GM19023 (cell line): ENCODE measurements around the gene ERVK3-1.
A peak's percentile ranks its signal among the peaks of the same experiment; 100 is the strongest.
"Not testable (repeated sequence)": the region's sequence is repeated elsewhere in the genome, so short reads cannot be mapped to it uniquely, and the experiment has no call there.

Source experiments
- ATAC-seq: cut with Tn5 transposase; IDR thresholded peaks from one replicate; pipeline ENCODE4 v1.9.1; 2021; ENCODE audit warnings: mild to moderate bottlenecking, moderate library complexity; ENCODE audit not compliant: unreplicated experiment

Gene ERVK3-1

GRCh38 chr19:58338825-58339558 is 33.8 kb downstream of the ERVK3-1 start:
- ATAC-seq, result no peak

DNA sequence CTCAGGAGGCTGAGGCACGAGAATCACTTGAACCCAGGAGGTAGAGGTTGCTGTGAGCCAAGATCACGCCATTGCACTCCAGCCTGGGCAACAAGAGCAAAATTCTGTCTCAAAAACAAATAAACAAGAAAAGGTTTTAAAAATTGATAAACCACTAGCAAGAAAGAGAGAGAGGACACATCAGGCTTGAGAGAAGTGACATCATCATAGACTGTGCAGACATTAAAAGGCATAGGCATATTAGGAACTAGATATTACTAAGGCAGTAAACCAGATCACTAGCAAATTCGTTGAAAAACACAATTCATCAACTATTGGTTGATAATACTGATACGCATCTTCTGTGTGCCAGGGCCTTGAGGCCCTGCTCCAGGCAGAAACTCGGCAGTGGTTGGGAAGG is 40.4 kb downstream of the ERVK3-1 start:
- no peak for ATAC-seq

- ATAC-seq, result peak; percentile 84
These were observed 42.1 kb downstream of the ERVK3-1 start for GRCh38 chr19:58346961-58347929.

DNA sequence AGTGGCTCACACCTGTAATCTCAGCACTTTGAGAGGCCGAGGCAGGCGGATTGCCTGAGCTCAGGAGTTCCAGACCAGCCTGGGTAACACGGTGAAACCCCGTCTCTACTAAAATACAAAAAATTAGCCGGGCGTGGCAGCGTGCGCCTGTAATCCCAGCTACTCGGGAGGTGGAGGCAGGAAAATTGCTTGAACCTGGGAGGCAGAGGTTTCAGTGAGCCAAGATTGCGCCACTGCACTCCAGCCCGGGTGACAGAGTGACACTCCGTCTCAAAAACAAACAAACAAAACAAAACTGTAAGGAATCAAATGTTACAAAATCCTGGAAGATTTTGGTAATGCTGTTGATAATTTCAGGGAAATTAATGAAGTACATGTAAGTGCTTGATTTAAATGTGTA is 42.9 kb downstream of the ERVK3-1 start:
- ATAC-seq, result not testable (repeated sequence)

DNA sequence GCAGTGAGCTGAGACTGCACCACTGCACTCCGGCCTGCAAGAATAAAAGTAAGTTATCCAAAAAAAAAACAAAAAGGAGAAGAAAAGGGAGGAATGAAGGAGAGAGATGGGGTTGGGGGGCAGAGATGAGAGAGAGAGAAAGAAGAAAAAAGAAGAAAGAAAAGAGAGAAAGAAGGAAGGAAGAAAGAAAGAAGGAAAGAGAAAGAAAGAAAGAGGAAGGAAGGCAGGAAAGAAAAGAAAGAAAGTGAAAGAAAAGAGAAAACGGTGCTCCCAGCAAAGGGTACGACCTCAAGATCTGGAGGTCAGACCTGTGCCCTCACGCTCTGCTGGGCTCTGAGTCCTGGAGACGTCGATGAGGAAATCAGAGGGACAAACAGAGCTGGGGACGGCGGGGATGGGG is 44.4 kb downstream of the ERVK3-1 start:
- no peak for ATAC-seq

DNA sequence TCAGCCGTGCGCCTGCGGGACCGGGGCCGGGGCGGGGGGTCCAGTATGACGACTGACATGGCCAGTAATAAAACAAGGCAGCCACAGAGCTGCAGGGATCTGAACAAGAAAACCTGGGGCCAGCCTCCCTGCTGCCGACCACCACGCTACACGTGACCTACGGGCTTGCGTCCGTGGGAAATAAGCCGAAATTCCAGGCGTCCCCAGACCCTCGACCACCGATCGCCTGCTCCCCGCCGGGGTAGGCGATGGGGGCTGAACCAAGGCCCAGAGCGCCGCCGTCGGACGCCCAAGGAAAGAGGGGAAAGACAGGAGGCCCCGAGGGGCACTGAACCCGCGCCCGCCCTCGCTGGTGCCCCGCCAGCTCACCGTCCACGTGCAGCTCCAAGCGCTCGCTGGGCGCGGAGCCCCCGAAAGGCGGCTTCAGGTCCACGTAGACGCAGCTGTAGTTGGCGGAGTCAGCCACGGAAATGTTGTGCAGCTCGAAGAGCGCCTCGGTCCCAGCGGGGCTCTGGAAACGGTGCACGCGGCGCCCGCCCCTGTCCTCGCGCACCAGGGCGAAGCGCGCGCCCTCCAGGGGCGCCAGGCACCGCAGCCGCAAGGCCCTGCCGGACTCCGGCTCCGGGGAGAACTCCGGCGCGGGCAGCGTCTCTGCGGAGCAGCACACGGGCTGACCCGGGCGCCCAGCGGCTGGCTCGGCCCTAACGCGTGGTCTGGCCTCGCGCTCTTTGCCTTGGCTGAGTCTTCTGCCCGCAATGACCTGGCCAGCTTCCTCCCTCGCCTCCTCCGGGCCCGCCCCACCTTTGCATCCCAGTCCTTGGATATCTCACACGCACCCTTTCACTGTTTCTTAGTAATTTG is 45.1 kb downstream of the ERVK3-1 start:
- ATAC-seq, result no peak

- ATAC-seq, result no peak
These were observed 45.8 kb downstream of the ERVK3-1 start for GRCh38 chr19:58350871-58351557.

- no peak for ATAC-seq
These were observed 46.3 kb downstream of the ERVK3-1 start for GRCh38 chr19:58351558-58351878.

DNA sequence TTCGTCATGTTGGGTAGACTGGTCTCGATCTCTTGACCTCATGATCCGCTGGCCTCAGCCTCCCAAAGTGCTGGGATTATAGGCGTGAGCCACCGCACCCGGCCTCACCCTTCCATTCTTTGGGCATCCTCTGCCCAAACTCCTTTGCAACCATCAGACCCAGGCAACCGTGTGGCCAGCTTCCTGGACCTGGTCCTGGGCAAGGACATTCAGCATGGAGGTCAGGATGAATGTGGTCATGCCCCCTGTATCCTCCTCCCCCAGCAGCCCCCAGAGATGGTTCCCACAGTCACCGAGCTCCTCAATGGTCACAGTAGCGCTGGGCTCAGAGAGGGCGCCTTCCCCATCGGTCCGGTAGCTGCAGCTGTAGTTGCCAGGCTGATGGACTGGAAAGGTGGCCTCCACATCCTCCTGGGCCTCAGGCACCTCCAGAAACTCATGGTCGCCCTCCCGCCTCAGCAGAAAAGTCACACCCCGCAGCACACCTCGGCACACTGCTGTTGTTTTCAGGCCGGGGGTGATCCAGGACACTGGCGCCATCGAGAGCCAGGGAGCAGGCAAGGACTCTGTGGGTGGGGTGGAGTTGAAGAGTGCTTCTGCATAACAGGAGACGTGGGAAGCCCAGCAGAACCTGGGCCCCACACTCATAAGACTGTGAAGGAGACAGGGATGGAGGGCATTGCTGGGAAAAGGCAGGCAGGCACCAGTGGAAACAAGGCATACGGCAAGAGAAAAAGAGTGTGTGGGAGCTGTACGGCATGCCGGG is 47.0 kb downstream of the ERVK3-1 start:
- no peak for ATAC-seq

DNA sequence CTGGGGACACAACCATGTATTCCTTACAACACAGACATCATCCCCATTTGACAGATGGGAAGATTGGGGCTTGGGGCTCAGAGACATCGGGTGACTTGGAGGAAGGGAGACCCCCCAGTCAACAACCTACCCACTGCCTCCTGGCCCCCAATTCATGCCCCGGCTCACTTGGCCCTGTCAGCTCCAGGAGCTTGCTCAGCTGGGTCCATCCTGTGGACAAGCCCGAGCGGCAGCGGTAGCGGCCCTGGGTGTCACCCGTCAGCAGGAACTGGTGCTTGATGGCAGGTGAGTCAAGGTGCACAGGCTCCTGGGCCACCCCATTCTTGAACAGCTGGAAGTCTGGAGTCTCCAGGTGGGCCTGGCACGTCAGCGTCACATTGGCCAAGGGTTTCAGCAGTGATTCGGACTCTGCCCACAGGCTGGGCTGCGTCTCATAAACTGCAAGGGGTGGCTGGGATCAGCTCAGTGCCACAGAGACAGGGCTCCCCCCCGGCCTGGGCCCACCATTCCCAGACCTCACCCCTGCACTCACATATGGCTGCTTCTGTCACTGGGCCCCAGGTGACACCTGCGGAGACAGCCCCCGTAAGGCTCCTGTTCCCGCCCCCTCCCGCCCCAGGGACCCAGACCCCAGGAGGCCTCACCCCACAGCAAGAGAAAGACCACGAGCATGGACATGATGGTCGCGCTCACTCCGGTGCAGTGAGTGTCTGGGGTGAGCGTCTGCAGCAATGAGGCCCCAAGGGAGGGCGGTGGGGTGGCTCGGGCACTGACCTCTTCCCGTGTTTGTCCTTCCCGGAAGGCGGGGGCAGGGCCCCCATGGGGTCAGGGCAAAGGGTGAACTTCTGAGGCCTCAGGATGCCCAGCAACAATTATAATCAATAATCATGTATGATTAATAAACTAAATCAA is 47.8 kb downstream of the ERVK3-1 start, which contains the start of gene A1BG:
A1BG (minus strand) TSS at position 733 of the 912 bp plus-strand sequence; CDS start at position 678, 55 bp downstream.
- ATAC-seq, result no peak

GRCh38 chr19:58353717-58354477 is 48.7 kb downstream of the ERVK3-1 start:
- ATAC-seq, result no peak

DNA sequence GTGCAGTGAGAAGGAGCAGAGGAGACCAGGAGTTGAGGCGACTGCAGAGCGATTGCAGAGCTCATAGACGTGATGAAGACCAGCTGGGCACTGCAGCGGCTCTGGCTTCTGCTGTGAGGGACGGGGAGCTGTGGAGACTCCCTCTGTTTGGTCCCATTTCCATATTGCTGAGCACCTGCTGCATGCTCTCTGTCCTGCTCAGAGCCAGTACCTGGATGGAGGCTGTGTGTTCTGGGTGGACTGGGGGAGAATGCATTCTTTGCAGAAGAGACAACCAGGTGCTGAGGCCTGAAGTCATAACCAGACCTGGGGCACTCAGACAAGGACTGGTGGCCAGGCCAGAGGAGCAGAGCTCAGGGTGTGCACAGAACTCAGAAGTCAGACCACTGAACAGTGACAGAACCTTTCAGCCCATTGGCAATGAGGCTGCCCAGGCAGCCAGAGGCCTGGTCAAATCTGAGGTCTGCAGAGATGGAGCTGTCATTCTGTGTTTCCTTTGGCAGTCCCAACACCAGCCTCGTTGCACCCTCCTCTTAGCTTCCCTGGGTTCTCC is 49.4 kb downstream of the ERVK3-1 start:
- no peak for ATAC-seq

- ATAC-seq, result no peak
These were observed 50.1 kb downstream of the ERVK3-1 start for GRCh38 chr19:58355215-58355796.

DNA sequence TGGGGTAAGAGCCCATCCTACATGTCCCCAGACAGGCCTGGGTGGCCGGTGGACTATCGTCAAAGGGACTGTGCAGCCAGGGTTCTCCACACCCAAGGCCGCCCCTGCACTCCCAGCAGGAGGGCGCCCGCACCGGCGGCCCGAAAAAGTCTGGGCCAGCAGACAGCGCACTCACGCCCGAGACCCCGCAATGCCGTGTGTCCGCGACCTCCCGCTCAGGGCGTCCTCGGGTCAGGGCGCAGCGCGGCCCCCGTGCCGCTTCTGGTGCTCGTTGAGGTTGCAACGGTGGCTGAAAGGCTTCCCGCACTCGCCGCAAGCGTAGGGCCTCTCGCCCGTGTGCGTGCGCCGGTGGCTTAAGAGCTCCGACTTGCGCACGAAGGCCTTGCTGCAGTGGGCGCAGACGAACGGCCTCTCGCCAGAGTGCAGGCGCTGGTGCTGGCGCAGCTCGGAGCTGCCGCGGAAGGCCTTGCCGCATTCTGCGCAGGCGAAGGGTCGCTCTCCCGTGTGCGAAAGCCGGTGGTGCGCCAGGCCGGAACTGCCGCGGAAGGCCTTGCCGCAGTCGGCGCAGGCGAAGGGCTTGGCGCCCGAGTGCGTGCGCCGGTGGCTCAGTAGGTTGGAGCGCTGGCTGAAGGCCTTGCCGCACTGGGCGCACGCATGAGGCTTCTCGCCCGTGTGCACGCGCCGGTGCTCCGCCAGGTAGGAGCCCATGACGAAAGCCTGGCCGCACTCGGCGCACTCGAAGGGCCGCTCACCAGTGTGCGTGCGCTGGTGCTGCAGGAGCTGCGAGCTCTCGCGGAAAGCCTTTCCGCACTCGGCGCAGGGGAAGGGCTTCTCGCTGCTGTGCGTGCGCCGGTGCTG is 51.0 kb downstream of the ERVK3-1 start:
- no peak for ATAC-seq

- ATAC-seq, result no peak
These were observed 51.7 kb downstream of the ERVK3-1 start for GRCh38 chr19:58356766-58357480.
